Liver (tissue), 9 donors: ENCODE measurements around the gene ZNF669. TPM values are rescaled to one million over a fixed set of nuclear protein-coding genes. Genes with fewer than 3 reads are reported as not detected.

Experiments
- DNase-seq: peaks from one replicate; pipeline ENCODE4 v3.0.0-alpha.2; 2017; ENCODE audit warnings: low spot score
- H3K27ac ChIP-seq, 2 donors: one replicate each; pipeline ENCODE4 v1.7.0; 2013; ENCODE audit warnings: inconsistent platforms in 2 of 2, low read length in 2 of 2, control low read depth in 1 of 2, low read depth in 1 of 2, mild to moderate bottlenecking in 1 of 2
- H3K27me3 ChIP-seq, 4 donors: one replicate each; pipeline versions ENCODE4 v1.6.1 to v1.7.0; 2013; ENCODE audit warnings: low read length in 3 of 4, inconsistent platforms in 1 of 4, mild to moderate bottlenecking in 1 of 4, moderate library complexity in 1 of 4; ENCODE audit not compliant: control insufficient read depth in 4 of 4, insufficient read depth in 4 of 4
- H3K36me3 ChIP-seq, 4 donors: one replicate each; pipeline versions ENCODE4 v1.6.1 to v1.7.0; 2013; ENCODE audit warnings: low read length in 3 of 4, mild to moderate bottlenecking in 3 of 4, low read depth in 1 of 4, moderate library complexity in 1 of 4; ENCODE audit not compliant: control insufficient read depth in 4 of 4, insufficient read depth in 3 of 4
- H3K4me1 ChIP-seq, 4 donors: one replicate each; pipeline versions ENCODE4 v1.6.1 to v1.7.0; 2013; ENCODE audit warnings: low read length in 3 of 4, mild to moderate bottlenecking in 3 of 4, moderate library complexity in 1 of 4; ENCODE audit not compliant: control insufficient read depth in 4 of 4, insufficient read depth in 4 of 4
- H3K4me3 ChIP-seq, 3 donors: one replicate each; pipeline versions ENCODE4 v1.6.1 to v1.7.0; 2013; ENCODE audit warnings: low read length in 3 of 3, control low read depth in 1 of 3, low read depth in 1 of 3, mild to moderate bottlenecking in 1 of 3
- H3K9ac ChIP-seq, 2 donors: one replicate each; pipeline ENCODE4 v1.7.0; 2013; ENCODE audit warnings: low read length in 2 of 2, mild to moderate bottlenecking in 2 of 2, moderate library complexity in 2 of 2, control low read depth in 1 of 2, low read depth in 1 of 2
- H3K9me3 ChIP-seq, 4 donors: one replicate each; pipeline versions ENCODE4 v1.6.1 to v1.7.0; 2013; ENCODE audit warnings: low read length in 3 of 4; ENCODE audit not compliant: control insufficient read depth in 4 of 4
- EGR1 ChIP-seq, 2 donors: IDR thresholded peaks; 2 replicates each; pipeline ENCODE4 v1.6.1; 2016 to 2018; ENCODE audit warnings: antibody characterized with exemption in 2 of 2, low read depth in 2 of 2
- FOXA1 ChIP-seq: IDR thresholded peaks from 2 replicates; pipeline ENCODE4 v1.6.1; 2016; ENCODE audit warnings: antibody characterized with exemption
- FOXA2 ChIP-seq: IDR thresholded peaks from 2 replicates; pipeline ENCODE4 v1.6.1; 2016; ENCODE audit warnings: antibody characterized with exemption
- GABPA ChIP-seq, 2 donors: IDR thresholded peaks in 1 of 2; conservative IDR thresholded peaks in 1 of 2; 2 replicates each; pipeline ENCODE4 v1.6.1; 2016; ENCODE audit warnings: antibody characterized with exemption in 2 of 2, mild to moderate bottlenecking in 1 of 2, moderate library complexity in 1 of 2
- HNF4A ChIP-seq, 2 donors: conservative IDR thresholded peaks; 2 replicates each; pipeline ENCODE4 v1.6.1; 2016; ENCODE audit warnings: antibody characterized with exemption in 2 of 2, mild to moderate bottlenecking in 2 of 2
- HNF4G ChIP-seq: IDR thresholded peaks from 2 replicates; pipeline ENCODE4 v1.6.1; 2016; ENCODE audit warnings: antibody characterized with exemption
- JUND ChIP-seq, 2 donors: IDR thresholded peaks; 2 replicates each; pipeline ENCODE4 v1.6.1; 2016; ENCODE audit warnings: antibody characterized with exemption in 2 of 2
- RAD21 ChIP-seq, 2 donors: IDR thresholded peaks; 2 replicates each; pipeline ENCODE4 v1.6.1; 2016; ENCODE audit warnings: antibody characterized with exemption in 2 of 2, mild to moderate bottlenecking in 2 of 2
- REST ChIP-seq: IDR thresholded peaks from 2 replicates; pipeline ENCODE4 v1.6.1; 2016; ENCODE audit warnings: antibody characterized with exemption, mild to moderate bottlenecking
- RXRA ChIP-seq, 2 donors: IDR thresholded peaks; 2 replicates each; pipeline ENCODE4 v1.6.1; 2017 to 2018; ENCODE audit warnings: antibody characterized with exemption in 2 of 2, mild to moderate bottlenecking in 1 of 2
- SP1 ChIP-seq: IDR thresholded peaks from 2 replicates; pipeline ENCODE4 v1.6.1; 2018; ENCODE audit warnings: antibody characterized with exemption, mild to moderate bottlenecking
- WGBS: extraction: QIAGEN DNeasy Blood & Tissue Kit; methylation state at CpG from one replicate; pipeline ENCODE4 v1.1.7; 2013; 5-methylcytosine and 5-hydroxymethylcytosine counted together
- polyA plus RNA-seq, 2 donors: library from polyadenylated mRNA; stranded (reverse) in 1 of 2; unstranded in 1 of 2; fragments of 200-250 nt in 1 of 2; fragments of >200 nt in 1 of 2; fragmentation: Nextera tagmentation in 1 of 2; extraction: Ambion mirVana in 1 of 2; gene quantifications; one replicate each; pipeline versions ENCODE4 v1.2.1 to v1.2.3, GENCODE V29; 2013 to 2015
- total RNA-seq, 2 donors: library from RNA; depleted of rRNA; stranded (reverse); fragments of >200 nt; gene quantifications; one replicate each; pipeline ENCODE4 v1.2.3, GENCODE V29; 2014
- TF ChIP-seq, protein P1 (sequence below): IDR thresholded peaks from 2 replicates; pipeline ENCODE4 v1.6.1; 2016; ENCODE audit warnings: antibody characterized with exemption
- TF ChIP-seq, protein P2 (sequence below): IDR thresholded peaks from 2 replicates; pipeline ENCODE4 v1.6.1; 2016; ENCODE audit warnings: antibody characterized with exemption
- donor health status: healthy.
- donor health status: healthy.
- donor health status: healthy.
- donor health status: healthy.
- donor health status: healthy.

The ZNF669 gene
- total and polyA plus RNA-seq, 4 donors: 1.2 to 4.2 (median 2.2) TPM

- Histone ChIP-seq H3K27ac (no peak overlapping the region), H3K9me3 (peaks cover 0 to 4% (median 2%) of the 10 kb centered on the region in 4 donors), H3K27me3 (no peaks in the 10 kb centered on the region), H3K4me3 (no peak overlapping the region), H3K36me3 (no peaks in the 10 kb centered on the region), H3K4me1 (peaks cover 0 to under 1% (median under 1%) of the 10 kb centered on the region in 4 donors), H3K9ac (no peak overlapping the region)
- DNase-seq: no peak
- 67% methylated on average over 11 of the region's 11 CpGs for WGBS
- TF ChIP-seq FOXA1 (no peak), GABPA (IDR thresholded peaks at IDR 0.05 in 1 of 2, conservative IDR thresholded peaks at IDR 0.05 in 1 of 2) (no peak), HNF4A (conservative IDR thresholded peaks at IDR 0.05) (no peak), JUND (IDR thresholded peaks at IDR 0.05) (no peak), FOXA2 (no peak), SP1 (no peak)
- TF ChIP-seq, protein P1, sequence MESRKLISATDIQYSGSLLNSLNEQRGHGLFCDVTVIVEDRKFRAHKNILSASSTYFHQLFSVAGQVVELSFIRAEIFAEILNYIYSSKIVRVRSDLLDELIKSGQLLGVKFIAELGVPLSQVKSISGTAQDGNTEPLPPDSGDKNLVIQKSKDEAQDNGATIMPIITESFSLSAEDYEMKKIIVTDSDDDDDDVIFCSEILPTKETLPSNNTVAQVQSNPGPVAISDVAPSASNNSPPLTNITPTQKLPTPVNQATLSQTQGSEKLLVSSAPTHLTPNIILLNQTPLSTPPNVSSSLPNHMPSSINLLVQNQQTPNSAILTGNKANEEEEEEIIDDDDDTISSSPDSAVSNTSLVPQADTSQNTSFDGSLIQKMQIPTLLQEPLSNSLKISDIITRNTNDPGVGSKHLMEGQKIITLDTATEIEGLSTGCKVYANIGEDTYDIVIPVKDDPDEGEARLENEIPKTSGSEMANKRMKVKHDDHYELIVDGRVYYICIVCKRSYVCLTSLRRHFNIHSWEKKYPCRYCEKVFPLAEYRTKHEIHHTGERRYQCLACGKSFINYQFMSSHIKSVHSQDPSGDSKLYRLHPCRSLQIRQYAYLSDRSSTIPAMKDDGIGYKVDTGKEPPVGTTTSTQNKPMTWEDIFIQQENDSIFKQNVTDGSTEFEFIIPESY: no peak
These were observed 14.8 kb upstream of the ZNF669 start for GRCh38 chr1:247118946-247119446.

- Histone ChIP-seq H3K9ac (no peak overlapping the region), H3K4me1 (peaks cover 0 to 24% (median 17%) of the 10 kb centered on the region in 4 donors), H3K36me3 (no peaks in the 10 kb centered on the region), H3K27ac (no peak overlapping the region), H3K4me3 (no peak overlapping the region), H3K27me3 (no peaks in the 10 kb centered on the region), H3K9me3 (no peaks in the 10 kb centered on the region)
- WGBS: 92% methylated on average over 12 of the region's 12 CpGs
- DNase-seq: no peak
- TF ChIP-seq EGR1 (IDR thresholded peaks at IDR 0.05; ENCODE audit: low read depth in 2 of 2) (no peak), HNF4A (conservative IDR thresholded peaks at IDR 0.05) (no peak), HNF4G (no peak), RXRA (IDR thresholded peaks at IDR 0.05) (no peak), RAD21 (IDR thresholded peaks at IDR 0.05) (no peak), FOXA2 (no peak), REST (no peak), JUND (IDR thresholded peaks at IDR 0.05) (no peak)
- TF ChIP-seq, protein P1: no peak
- TF ChIP-seq, protein P2, sequence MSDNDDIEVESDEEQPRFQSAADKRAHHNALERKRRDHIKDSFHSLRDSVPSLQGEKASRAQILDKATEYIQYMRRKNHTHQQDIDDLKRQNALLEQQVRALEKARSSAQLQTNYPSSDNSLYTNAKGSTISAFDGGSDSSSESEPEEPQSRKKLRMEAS: no peak
These were observed 11.4 kb upstream of the ZNF669 start for GRCh38 chr1:247115545-247115944.
